C4-2B (cell line): Measurements from ENCODE around the gene CYP2C8.

Experiments used
- CTCF ChIP-seq: fragments of 450-650 bp; conservative IDR thresholded peaks from 2 replicates; pipeline ENCODE4 v1.5.1; 2017; ENCODE audit warnings: mild to moderate bottlenecking
- ZFX ChIP-seq: fragments of 450-650 bp; IDR thresholded peaks from 2 replicates; pipeline ENCODE4 v1.6.1; 2017

GRCh38 chr10:94991243-94991888 lies 77.9 kb downstream of the CYP2C8 start:
- TF ChIP-seq CTCF = no peak
- no peak for TF ChIP-seq ZFX
